Upper lobe of right lung (tissue), 1 donor: ENCODE data around the gene RAD51B. TPM values are rescaled to one million over a fixed set of nuclear protein-coding genes. Genes with fewer than 3 reads are reported as not detected.

Experiments used
- ATAC-seq: fragments of 200-7000 bp; cut with Tn5 transposase; one replicate; pipeline ENCODE4 v1.9.1; 2020; ENCODE audit warnings: mild to moderate bottlenecking, moderate library complexity
- DNase-seq: peaks from one replicate; pipeline ENCODE4 v3.0.0-alpha.2; 2020
- H3K27ac ChIP-seq: fragments of 200-600 bp; one replicate; pipeline ENCODE4 v1.8.0; 2022
- H3K27me3 ChIP-seq: fragments of 200-600 bp; one replicate; pipeline ENCODE4 v1.8.0; 2022; ENCODE audit warnings: mild to moderate bottlenecking
- H3K36me3 ChIP-seq: fragments of 200-600 bp; one replicate; pipeline ENCODE4 v1.8.0; 2022
- H3K4me1 ChIP-seq: fragments of 200-600 bp; one replicate; pipeline ENCODE4 v1.8.0; 2022
- H3K4me3 ChIP-seq: fragments of 200-600 bp; one replicate; pipeline ENCODE4 v1.8.0; 2022; ENCODE audit warnings: mild to moderate bottlenecking
- H3K9me3 ChIP-seq: fragments of 200-600 bp; one replicate; pipeline ENCODE4 v1.8.0; 2022
- CTCF ChIP-seq: fragments of 200-600 bp; IDR thresholded peaks from one replicate; pipeline ENCODE4 v1.8.0; 2022; ENCODE audit warnings: antibody characterized with exemption
- intact Hi-C: fragments of 100-400 bp; cut with DNase I; formaldehyde crosslinking; loops from one replicate; pipeline ENCODE4 v1.11.0; 2022
- total RNA-seq: library from RNA; stranded (reverse); fragmentation: NEBNext Ultra II Directional; extraction: Animal tissue kit (Norgen Biotek cat#: 25700); gene quantifications from one replicate; pipeline ENCODE4 v1.2.1, GENCODE V29; 2021
- donor health status: DM: no; HTN: yes; CAD: no; lungs with severe emphysema.

The RAD51B gene
- total RNA-seq, 1 donor from 2014 or later: 11.5 TPM

DNA sequence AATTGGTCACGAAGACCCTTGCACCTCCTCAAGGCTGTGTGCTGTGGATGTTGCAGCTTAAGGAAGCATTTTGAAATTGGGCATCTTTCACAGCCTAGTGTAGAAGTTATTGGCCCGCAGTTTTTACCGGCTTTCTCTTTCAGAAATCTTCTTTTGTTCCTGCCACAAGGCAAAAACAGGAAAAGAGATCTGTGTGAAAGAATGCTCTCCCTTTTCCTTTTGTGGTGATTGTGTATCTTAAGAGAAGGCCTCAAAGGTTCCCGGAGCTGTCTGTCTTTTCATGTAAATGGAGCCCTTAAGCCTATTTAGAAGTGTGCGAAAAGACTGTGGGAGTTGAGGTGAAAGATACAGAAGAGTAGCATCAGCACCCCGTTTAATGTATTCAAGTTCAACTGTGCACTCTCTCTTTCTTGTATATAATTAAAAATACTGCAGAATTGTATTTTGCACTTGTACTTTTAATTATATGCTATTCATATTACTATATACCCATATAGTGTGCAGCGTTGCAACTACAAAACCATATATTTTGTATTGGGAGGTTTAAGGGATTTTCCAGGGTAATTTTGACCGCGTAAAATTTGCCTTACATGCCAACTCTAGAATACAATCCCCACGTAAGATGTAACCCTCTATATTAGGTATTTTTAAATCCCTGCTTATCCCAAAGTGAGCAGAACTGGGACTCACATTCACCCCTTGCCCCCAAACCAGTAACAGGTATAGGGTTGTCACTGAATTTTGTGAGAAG, 441.7 kb downstream of the RAD51B start:
- no peak for TF ChIP-seq CTCF
- ATAC-seq (no peak), DNase-seq (no peak)
- peaks cover 13% of the 10 kb centered on the region for H3K4me1 ChIP-seq
- H3K27me3 ChIP-seq: no peaks in the 10 kb centered on the region
- H3K27ac ChIP-seq: no peak overlapping the region
- intact Hi-C loops: no loop called here
- H3K9me3 ChIP-seq: no peaks in the 10 kb centered on the region
- H3K4me3 ChIP-seq: no peak overlapping the region
- H3K36me3 ChIP-seq: no peaks in the 10 kb centered on the region

- ATAC-seq: no peak
- Histone ChIP-seq H3K4me1 (peaks cover 17% of the 10 kb centered on the region), H3K4me3 (no peak overlapping the region), H3K27me3 (no peaks in the 10 kb centered on the region), H3K9me3 (no peaks in the 10 kb centered on the region), H3K36me3 (no peaks in the 10 kb centered on the region), H3K27ac (no peak overlapping the region)
- intact Hi-C loops: no loop called here
- TF ChIP-seq CTCF: no peak
- DNase-seq: no peak
Measured at GRCh38 chr14:68262567-68262966, 443.0 kb downstream of the RAD51B start.

DNA sequence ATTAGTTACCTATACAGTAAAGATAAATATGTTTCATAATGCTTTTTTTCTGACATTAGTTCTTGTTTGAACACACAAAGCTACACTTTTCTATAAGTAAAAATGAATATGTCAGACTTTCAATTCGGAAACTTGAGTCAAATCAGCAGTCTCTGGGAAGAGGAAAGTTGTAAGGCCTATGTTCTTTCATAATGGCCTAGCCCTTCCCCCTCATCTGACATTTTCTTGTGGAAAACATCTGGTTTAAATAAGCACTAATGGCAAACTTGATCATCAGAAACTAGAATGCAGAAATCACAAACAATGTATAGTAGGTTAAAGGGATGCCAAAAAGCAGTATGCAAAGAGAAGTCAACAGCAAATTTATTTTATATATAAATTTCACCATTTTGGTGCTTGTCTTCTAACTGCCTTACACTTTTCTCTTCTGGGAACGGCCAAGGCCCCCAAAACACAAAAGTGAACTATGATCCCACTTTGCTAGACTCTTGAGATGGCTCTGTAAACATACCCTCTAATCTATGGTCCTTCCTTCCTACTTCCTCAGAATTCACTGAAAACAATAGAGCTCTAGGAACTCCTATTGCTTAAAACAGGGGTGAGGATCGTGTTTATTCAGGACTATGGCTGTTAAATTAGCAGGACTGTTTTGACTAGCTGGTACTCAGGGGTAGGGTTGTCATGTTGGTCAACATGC, 444.1 kb downstream of the RAD51B start:
- no peak for ATAC-seq
- H3K4me3 ChIP-seq: no peak overlapping the region
- intact Hi-C loops: no loop called here
- DNase-seq: no peak
- no peak for TF ChIP-seq CTCF
- no peaks in the 10 kb centered on the region for H3K27me3 ChIP-seq
- H3K36me3 ChIP-seq: no peaks in the 10 kb centered on the region
- H3K27ac ChIP-seq: no peak overlapping the region
- no peaks in the 10 kb centered on the region for H3K9me3 ChIP-seq
- peaks cover 29% of the 10 kb centered on the region for H3K4me1 ChIP-seq

- intact Hi-C loops: no loop called here
- Histone ChIP-seq H3K9me3 (no peaks in the 10 kb centered on the region), H3K36me3 (no peaks in the 10 kb centered on the region), H3K4me3 (no peak overlapping the region), H3K27ac (no peak overlapping the region), H3K4me1 (peaks cover 34% of the 10 kb centered on the region), H3K27me3 (no peaks in the 10 kb centered on the region)
- ATAC-seq (no peak), DNase-seq (no peak)
- no peak for TF ChIP-seq CTCF
Measured at GRCh38 chr14:68264260-68264569, 444.6 kb downstream of the RAD51B start.

DNA sequence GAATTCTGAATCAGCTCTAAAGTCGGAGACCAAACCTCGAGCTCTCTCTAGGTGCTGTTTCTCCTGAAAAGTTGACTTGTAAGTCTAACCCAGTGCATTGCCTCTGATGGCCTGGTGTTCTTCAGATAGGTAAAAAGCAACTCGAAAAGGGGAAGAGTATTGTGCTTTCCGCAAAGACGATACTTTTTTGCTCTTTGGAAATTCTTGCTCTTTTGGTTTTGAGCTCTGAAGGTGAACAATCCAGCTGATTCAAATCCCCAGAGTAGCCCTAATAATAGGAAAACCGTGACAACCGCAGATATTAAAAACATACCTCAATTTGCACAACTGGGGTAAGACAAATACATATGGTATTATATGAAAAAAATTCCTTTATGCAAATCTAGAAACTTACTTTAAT, 447.4 kb downstream of the RAD51B start:
- ATAC-seq (no peak), DNase-seq (no peak)
- peaks cover 53% of the 10 kb centered on the region for H3K4me1 ChIP-seq
- H3K27me3 ChIP-seq: no peaks in the 10 kb centered on the region
- intact Hi-C loops: no loop called here
- no peaks in the 10 kb centered on the region for H3K36me3 ChIP-seq
- peak overlapping the region; percentile 6 for H3K27ac ChIP-seq
- TF ChIP-seq CTCF: no peak
- H3K9me3 ChIP-seq: no peaks in the 10 kb centered on the region
- H3K4me3 ChIP-seq: no peak overlapping the region
